Anterior cingulate cortex (tissue), 58 donors: ENCODE results near the gene TADA3.
A peak's percentile ranks its signal among the peaks of the same experiment; 100 is the strongest.
"Not testable (repeated sequence)": the region's sequence is repeated elsewhere in the genome, so short reads cannot be mapped to it uniquely, and the experiment has no call there.

Experiments
- DNase-seq, 58 donors: peaks; one replicate each; lab custom pipeline; 2025; lab: John Stamatoyannopoulos, UW

Gene TADA3

DNA sequence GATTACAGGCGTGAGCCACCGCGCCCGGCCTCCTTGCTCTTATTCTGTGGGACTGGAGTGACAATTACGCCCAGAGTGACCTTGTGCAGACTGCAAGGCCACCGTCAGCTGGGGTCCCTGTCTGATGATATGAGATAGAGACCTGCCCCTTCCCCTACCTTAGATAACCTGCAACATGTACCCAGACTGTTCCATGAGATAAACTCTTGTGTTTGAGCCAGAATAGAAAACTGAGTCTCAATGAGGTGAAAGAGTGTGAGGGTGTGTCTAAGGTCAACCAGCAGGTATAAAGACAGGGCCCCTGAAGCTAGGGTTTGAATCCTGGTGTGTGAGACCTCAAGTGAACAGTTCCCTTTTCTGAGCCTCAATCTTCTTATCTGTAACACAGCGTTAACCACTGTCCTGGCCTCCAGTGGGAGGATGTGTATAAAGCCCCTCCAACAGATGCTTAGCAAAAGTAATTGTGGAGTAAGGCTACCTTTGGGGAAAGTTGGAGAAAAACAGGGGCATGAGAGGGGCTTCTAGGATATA lies 6.0 kb downstream of the TADA3 start:
- no peak for DNase-seq

DNA sequence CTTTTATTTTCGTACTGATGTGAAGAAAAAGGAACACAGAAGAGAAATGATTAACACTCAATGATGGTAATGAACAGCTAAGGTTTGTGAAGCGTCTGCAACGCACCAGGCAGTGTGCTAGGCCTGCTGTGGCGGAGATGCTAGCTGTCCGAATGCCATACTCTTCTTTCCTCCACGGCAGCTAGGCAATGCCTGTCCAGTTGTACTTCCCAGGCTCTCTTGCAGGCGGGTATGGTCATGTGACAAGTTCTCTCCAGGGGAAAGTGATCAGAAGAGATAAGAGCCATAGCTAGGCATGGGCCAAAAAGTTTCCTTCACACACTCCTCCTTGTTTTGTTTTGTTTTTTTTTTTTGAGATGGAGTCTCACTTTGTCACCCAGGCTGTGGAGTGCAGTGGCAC lies 6.7 kb downstream of the TADA3 start:
- no peak for DNase-seq

DNA sequence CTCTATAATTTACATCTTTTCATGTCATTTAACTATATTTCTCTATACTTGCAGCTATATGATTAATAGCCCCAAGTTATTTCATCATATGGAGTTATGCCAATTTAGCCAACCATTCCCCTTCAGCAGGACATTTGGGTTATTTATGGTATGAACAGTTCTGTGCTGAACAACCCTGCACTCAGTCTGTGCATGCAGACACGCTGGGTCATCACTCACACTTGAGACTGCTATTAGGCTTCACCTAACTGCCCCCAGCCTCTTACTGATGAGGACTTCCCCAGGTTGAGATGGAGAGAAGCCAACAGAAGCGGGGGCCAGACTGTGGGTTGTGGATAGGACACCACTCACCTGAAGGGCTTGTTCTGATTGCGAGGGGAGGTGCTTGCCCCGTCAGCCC lies 7.3 kb downstream of the TADA3 start:
- no peak for DNase-seq

DNA sequence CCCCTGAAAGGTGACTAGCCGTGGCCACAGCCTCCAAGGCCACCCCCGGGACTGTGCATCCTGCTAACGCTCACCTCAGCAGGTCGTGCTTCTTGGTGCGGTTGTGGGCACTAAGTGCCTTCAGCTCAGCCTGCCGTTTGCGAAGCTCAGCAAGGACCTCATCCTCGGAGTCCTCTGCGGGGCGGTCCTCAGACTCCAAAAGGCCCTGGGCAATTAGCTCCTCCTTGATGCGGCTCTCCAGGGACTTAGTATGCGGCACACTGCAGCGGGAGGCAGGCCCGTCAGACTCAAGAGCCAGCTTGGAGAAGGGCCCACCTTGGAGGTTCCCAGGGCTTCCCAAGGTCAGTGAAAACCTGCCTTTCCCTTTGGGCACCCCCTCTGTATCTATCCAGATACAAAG lies 8.3 kb downstream of the TADA3 start:
- peak in 17 of 58 donors; percentile 23 to 71 (median 40) for DNase-seq

DNA sequence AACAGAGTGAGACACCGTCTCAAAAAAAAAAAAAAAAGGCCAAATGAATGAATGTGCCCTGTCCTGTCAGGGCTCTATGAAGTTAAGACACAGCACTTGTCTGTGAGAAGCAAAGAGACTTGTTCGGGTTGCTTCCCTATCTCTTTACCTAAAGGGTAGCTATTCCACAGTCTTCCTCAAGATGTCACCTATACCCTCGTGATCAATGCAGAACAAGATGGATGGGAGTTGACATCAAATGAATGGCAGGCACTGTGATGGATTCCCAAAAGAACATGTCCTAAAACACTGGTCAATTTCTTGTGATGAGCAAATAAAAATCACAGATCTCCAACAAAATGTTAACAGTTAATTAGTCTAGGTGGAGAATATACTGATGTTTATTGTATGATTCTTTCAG lies 9.5 kb downstream of the TADA3 start:
- no peak for DNase-seq

DNA sequence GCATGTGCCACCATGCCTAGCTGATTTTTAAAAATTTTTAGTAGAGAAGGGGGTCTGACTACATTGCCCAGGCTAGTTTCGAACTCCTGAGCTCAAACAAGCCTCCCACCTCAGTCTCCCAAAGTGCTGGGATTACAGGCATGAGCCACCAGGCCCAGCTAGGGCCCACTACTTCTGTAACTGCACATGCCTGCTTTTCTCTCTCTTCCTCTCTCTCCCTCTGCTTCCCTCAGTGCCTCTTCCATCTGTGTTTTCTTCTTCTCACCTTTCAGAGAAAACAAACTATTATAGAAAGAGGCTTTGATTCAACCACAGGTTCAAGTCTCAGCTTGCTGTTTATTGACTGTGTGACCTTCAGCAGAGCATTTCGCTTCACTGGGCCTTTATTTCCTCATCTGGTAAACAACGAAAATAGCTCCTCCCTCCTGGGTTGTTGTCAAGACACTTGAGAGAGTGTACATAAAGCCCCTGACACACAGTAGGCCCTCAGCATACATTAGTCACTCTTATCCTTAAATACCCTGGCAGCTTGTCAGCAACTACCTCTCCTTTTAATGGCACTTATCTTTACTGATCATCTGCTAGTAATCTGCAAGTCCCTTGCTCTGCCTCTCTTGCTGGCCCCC lies 10.2 kb downstream of the TADA3 start:
- DNase-seq: no peak

DNA sequence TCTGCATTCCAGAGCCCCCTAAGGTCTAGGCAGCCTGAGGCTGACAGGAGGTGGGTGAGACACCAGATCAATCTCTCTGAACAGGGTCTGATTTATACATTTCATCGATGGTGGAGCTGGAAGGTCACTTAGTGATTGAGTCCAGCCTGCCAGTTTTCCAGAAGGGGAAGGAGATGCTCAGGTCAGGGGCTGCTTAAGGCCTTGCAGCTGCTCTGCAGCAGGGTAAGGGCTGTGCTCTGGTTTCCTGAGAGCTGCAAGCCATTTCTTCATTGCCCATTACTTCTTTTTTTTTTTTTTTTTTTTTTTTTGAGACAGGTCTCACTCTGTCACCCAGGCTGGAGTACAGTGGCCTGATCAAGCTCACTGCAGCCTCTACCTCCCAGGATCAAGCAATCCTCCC lies 10.7 kb downstream of the TADA3 start:
- DNase-seq: no peak

DNA sequence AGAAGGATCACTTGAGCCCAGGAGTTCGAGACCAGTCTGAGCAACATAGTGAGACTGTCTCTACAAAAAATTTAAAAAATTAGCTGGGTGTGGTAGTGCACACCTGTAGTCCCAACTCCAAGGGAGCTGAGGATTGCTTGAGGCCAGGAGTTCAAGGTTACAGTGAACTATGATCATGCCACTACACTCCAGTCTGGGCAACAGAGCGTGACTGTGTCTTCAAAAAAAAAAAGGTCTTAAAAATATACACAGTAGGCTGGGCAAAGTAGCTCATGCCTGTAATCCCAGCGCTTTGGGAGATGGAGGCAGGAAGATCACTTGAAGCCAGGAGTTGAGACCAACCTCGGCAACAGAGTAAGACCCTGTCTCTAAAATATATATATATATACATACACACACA lies 11.4 kb downstream of the TADA3 start:
- no peak for DNase-seq

DNA sequence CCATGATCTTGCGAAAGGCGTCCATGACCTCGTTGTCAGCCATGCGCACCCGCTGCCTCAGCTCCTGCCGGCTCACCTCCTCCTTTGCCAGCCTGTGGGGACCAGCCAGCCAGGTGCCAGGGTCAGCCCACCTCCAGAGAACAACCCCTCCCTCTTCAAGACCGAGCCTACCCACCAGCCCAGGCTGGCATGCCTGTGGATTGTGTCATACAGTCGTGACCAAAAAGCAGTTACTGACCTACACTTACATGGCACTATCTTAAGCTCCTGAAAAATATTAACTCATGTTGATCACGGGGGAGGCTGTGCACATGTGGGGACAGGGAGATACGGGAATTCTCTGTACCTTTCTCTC lies 11.8 kb downstream of the TADA3 start:
- DNase-seq: peak in 1 of 58 donors; percentile 29

DNA sequence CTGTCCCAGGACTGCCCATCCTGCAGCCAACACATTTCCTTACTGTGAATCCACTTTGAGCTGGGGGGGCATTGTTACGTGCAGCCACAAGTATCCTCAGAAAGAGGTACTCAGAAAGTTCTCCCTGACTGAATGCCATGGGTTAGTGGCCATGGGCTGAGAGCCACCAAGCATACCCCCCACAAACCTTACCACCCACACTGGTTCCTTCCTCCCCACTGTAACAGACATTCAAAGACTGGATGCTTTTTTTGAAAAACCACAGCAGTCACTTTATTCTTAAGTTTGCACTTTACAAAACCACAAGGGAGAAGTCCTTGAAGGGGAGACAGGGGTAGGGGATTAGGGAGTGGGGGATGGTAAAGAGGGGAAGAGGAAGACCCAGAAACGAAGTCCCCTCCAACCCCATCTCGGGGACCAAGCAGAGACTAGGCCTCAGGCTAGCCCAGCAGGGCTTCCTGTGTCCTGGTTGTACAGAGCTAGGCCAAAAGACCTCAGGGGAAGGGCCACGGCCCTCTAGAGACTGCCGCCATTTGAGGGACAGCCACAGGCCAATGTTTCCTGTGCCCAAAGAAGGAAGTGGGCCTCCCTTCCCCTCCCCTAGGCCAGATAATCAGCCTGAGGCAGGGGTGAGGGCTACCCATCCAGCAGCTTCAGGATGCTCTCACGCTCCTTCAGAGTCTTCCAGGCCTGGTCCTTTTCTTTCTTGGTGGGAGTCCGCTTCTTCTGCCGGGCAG lies 12.4 kb downstream of the TADA3 start:
- DNase-seq: peak in 5 of 58 donors; percentile 44 to 64 (median 50)

DNA sequence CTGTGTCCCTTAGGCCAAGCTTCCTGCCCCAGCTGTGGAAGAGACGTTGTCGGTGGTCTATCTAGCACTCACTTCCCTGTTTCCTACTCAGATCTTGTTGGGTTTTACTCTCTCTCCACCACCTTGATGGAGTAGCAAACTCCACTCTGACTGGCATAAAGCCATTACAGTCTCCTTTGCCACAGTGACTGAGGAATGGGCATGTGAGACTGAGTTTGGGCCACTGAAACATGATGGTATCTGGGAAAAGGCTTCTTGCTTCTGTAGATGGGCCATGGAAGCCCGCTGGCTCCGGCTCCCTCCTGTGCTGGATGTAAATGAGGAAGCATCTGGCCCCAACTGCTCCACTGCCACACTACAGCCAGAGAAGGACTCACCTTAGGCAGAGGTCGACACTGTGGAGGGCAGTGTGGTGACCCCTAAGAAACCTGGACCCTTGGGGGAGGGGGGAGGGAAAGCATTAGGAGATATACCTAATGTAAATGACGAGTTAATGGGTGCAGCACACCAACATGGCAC lies 13.1 kb downstream of the TADA3 start:
- DNase-seq: no peak

DNA sequence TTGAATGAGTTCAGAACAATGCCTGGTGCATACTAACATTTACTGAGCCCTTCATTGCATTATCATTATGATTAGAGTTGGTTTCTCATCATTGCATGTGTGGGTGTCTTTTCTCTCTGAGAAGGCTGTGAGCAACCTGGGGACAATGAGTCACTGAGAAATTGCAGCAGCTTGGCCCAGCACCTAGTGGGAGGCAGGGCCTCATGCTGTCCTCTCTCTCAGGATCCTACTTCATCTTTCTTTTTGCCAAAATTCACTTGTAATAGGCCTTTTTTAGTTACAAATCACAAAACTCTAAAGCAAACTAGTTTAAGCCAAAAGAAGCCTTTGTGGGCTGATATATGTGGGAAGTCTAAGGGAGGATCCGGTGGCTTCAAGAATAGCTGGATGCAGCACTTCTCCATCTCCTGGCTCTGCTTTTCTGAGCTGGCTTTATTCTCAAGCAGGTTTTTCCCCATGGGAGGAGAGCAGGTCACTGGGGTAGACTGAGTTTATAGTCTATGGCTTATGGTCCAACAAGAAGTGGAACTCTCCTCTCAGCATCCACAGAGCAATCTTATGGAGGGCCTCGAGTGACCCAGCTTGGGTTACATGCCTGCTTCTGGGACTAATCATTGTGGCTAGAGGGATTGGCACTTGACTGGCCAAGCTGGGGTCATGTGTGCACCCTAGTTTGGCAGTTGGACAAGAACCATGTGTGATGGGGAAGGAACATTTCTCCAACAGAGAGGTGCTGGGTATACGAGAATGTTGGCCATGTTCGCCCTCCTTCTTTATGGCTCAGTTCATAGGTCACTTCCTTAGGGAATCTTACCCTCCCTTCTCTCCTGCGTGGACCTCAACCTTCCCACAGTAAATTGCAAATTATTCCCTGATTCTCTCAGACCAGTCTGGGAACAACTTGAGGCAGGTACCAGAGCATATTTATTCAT lies 13.9 kb downstream of the TADA3 start:
- peak in 21 of 58 donors; percentile 6 to 74 (median 46) for DNase-seq

DNA sequence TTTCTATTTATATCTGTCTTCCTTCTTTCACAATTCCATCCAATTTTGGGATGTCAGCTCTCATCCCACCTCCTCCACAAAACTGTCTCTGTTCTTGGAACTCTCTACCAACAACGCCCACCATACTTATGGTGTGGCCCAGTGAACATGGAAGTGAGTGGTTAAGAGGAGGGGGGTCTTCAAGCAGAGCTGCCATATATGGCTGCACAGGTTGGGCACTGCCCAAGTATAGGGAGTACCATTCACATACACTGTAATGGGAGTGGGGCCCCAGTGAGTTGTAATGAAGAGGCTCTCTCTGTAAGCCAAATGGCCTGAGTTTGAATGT lies 14.6 kb downstream of the TADA3 start:
- DNase-seq: peak in 6 of 58 donors; percentile 22 to 54 (median 31)

DNA sequence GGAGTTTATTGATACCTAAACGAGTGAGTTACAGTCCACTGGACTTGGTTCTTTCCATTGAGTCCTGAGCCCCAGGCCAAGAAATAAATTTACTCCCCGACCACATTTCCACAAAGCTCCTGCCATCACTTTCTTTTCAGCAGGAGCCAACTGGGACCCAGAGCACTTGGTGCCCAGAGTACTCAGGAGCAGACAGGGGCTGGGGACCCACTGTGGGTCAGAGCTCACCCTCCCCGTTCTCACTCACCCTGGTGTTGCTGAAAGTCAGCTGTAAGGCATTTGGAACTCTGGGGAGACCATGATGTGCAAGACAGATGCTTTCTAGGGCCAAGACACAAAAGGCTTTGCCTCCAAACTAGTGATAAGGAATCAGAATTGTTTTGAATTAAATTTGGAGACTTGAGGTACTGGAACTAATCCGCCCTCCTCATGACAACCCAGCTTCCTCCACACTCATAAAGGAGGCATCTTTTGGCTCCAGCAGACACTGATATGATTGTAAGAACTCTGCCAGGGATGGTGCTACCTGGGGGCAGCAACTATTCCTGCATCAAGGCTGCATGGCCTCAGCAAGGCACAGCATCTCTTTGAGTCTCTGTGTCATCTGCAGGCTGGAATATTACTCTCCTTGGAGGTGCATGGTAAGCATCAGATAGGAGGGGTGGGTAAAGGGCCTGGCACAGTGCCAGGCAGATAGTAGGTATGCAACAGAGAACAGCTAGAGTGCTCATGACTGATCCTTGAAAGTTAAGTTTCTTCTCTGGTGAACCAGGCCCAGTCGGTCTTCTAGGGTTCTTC lies 15.2 kb downstream of the TADA3 start:
- peak in 5 of 58 donors; percentile 10 to 47 (median 31) for DNase-seq

DNA sequence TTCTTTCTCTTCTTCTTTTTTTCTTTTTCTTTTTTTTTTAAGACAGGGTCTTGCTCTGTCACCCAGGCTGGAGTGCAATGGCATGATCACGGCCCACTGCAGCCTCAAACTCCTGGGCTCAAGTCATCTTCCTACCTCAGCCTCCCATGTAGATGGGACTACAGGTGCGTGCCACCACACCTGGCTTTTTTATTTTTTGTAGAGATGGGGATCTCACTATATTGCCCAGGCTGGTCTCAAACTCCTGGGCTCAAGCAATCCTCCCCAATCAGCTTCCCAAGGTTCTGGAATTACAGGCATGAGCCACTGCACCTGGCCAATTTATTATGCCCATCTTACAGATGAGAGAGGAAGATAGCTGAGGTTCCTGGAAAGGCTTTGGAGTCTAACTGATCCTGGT lies 21.3 kb downstream of the TADA3 start:
- DNase-seq: not testable (repeated sequence)

DNA sequence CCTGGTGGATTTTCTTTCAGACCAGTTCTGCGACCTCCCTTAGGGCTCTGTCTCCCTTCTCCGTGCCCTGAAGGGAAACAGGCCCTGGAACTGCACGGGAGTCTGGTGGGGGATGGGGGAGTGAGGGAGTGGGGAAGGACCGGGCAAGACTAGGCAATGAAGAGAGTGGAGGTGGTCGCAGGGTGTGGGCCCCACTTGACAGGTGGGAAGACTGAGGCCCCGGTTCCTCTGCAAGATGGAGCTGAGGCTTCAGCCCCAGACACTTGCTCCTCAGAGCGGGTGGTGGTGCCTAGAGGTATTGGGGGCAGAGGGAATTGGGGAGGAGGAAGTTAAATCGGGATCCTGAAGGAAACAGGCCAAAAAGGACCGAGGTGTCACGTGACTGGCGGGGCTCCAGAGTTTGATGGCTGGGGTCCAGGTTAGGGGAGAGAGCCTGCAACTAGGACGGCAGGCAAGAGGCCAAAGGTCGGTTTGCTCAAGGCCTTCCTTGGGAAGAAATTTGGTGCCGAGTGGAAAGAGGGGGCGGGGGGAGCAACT lies 21.9 kb downstream of the TADA3 start:
- peak in 52 of 58 donors; percentile 15 to 85 (median 62) for DNase-seq

DNA sequence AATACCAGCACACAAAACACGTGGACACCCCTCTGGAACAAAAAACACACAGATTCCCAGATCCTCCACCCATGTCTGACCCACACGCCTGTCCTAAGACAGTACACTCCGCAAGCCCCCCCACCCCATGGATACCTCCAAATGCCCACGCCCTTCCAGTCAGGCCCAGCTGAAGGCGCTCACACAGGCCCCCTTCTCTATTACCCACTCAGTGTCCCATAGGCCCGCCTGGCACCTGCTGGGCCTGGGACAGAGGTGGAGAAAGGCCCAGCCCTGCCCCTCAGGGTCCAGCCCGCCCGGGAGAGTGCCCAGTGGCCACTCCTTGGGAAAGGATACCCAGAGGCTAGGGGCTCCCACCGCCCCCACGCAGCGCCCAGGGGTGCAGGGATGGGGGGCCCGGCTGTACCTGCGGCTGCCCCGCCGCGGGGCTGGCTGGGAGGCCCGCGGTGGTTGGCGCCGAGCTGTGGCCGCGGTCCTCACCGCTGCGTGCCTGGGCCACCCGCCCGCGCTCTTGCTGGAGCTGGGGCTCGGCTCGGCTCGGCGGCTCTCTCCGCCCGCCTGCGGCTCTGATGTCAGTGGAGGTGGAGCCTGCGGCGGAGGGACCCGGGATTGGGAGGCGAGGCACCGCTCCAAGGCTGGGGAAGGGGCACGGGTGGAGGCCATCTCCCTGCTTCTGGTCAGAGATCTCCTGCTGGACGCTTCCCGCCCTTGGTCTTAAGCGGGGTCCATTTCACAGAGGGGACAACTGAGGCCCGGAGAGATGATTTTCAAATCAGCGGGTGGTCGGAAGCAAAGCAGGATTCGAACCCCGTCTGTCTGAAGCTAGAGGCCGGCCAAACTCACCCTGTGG lies 22.6 kb downstream of the TADA3 start, which contains the start of gene CAMK1:
Gene CAMK1 (minus strand): TSS at position 522 of the 850 bp plus-strand sequence. CDS start 2,198 bp downstream, outside the sequence.
- DNase-seq: peak in 55 of 58 donors; percentile 25 to 92 (median 68)

DNA sequence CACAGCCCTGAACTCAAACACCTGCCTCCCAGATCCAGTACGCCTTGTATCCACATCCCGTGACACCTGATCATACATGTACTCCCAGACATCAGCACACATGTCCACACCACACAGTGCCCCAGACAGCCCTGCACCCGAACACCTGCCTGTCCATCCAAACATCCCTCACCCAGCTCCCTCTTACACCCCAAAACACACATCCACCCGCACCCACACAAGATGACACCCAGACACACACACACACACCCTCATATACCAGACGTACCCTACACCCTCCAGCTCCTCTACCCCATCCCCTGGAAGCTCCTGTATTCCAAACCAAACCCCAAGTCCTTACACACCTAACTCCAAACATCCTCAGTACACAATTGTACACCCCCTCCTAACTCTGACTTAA lies 23.3 kb downstream of the TADA3 start:
- DNase-seq: no peak
